Right lobe of liver (tissue), 6 donors: ENCODE results near the gene RLF. TPM values are rescaled to one million over a fixed set of nuclear protein-coding genes. Genes with fewer than 3 reads are reported as not detected.

Experiments used
- ATAC-seq, 4 donors: fragments of 200-7000 bp; cut with Tn5 transposase; one replicate each; pipeline ENCODE4 v1.9.1; 2020; ENCODE audit warnings: mild to moderate bottlenecking in 4 of 4, moderate library complexity in 4 of 4
- DNase-seq, 3 donors: peaks; one replicate each; pipeline ENCODE4 v3.0.0-alpha.2; 2020
- H3K27ac ChIP-seq, 3 donors: fragments of 200-600 bp; one replicate each; pipeline ENCODE4 v1.8.0; 2022
- H3K27me3 ChIP-seq, 2 donors: fragments of 200-600 bp; one replicate each; pipeline ENCODE4 v1.8.0; 2022
- H3K36me3 ChIP-seq, 4 donors: fragments of 200-600 bp; sonication (generic) in 1 of 4; one replicate each; pipeline versions ENCODE4 v1.5.1 to v1.8.0; 2017 to 2022; ENCODE audit warnings: control low read depth in 1 of 4
- H3K4me1 ChIP-seq, 4 donors: fragments of 200-600 bp; sonication (generic) in 1 of 4; one replicate each; pipeline versions ENCODE4 v1.5.1 to v1.8.0; 2017 to 2022; ENCODE audit warnings: control low read depth in 1 of 4
- H3K4me3 ChIP-seq, 3 donors: fragments of 200-600 bp; one replicate each; pipeline ENCODE4 v1.8.0; 2022
- H3K9me3 ChIP-seq, 4 donors: fragments of 200-600 bp; sonication (generic) in 1 of 4; one replicate each; pipeline versions ENCODE4 v1.5.1 to v1.8.0; 2017 to 2022; ENCODE audit warnings: control low read depth in 1 of 4
- CTCF ChIP-seq, 4 donors: fragments of 200-600 bp in 3 of 4; fragments of 450-650 bp in 1 of 4; IDR thresholded peaks; one replicate each; pipeline versions ENCODE4 v1.5.1 to v1.8.0; 2016 to 2022; ENCODE audit warnings: antibody characterized with exemption in 4 of 4, mild to moderate bottlenecking in 2 of 4
- POLR2A ChIP-seq: fragments of 450-650 bp; IDR thresholded peaks from one replicate; pipeline ENCODE4 v1.6.1; 2017; ENCODE audit warnings: antibody characterized with exemption, mild to moderate bottlenecking
- WGBS: methylation state at CpG from one replicate; pipeline ENCODE4 v1.1.6; 2018; ENCODE audit warnings: low coverage, low lambda C conversion rate; ENCODE audit not compliant: insufficient coverage; ENCODE audit errors: missing lambda C conversion rate; 5-methylcytosine and 5-hydroxymethylcytosine counted together
- intact Hi-C, 2 donors: fragments of 100-400 bp; cut with DNase I; formaldehyde crosslinking; loops; one replicate each; pipeline versions ENCODE4 v1.11.2 to v1.14.1; 2022
- total RNA-seq, 6 experiments: library from RNA; depleted of rRNA in 2 of 6; stranded (reverse); fragments of >200 nt in 2 of 6; fragmentation: NEBNext Ultra II Directional in 3 of 6; extraction: Animal tissue kit (Norgen Biotek cat#: 25700) in 3 of 6; gene quantifications; one replicate each; pipeline versions ENCODE4 v1.1.0 to v1.2.4, GENCODE V29; 2016 to 2023
- donor health status: DM: no; HTN: yes; CAD: no.
- donor health status: DM: no; HTN: no; CAD: no.
- donor health status: DM: no; HTN: no; CAD: no.
- donor health status: DM: no; HTN: yes; CAD: no.
- donor health status: DM: no; HTN: yes; CAD: no.

Gene RLF
- total RNA-seq, 6 experiments from 2014 or later, result 4.6 to 12.3 (median 6.0) TPM

GRCh38 chr1:40252601-40253000 lies 91.4 kb downstream of the RLF start:
- H3K27ac ChIP-seq, result no peak overlapping the region
- no peaks in the 10 kb centered on the region for H3K9me3 ChIP-seq
- TF ChIP-seq POLR2A (no peak), CTCF (IDR thresholded peaks at IDR 0.05) (no peak)
- DNase-seq, result no peak
- no peaks in the 10 kb centered on the region for H3K27me3 ChIP-seq
- ATAC-seq, result no peak
- WGBS, result 100% methylated on average over 1 of the region's 2 CpGs
- peaks cover 0 to 6% (median 3%) of the 10 kb centered on the region in 4 donors for H3K4me1 ChIP-seq
- H3K36me3 ChIP-seq, result no peaks in the 10 kb centered on the region
- intact Hi-C loops, result no loop called here
- H3K4me3 ChIP-seq, result no peak overlapping the region

DNA sequence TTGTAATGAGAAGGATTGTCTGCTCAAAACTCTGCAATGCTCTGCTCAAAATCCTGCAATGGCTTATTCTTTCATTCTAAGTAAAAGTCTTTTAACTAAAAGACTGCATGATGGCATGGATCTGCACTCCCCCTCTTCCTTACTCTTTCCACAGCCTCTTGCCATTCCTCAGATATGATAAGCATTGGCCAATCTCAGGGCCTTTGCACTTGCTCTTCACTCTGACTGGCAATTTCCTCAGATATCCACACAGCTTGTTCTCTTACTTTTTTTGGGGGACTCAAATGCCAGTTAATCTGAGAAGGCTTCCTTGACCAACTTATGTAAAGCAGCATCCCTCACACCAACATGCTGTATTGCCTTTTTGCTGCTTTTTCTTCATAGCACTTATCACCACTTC lies 94.0 kb downstream of the RLF start:
- TF ChIP-seq POLR2A, result no peak
- TF ChIP-seq CTCF (IDR thresholded peaks at IDR 0.05), result no peak
- Histone ChIP-seq H3K27ac (no peak overlapping the region), H3K4me1 (peaks cover 0 to 14% (median 3%) of the 10 kb centered on the region in 4 donors), H3K36me3 (no peaks in the 10 kb centered on the region), H3K9me3 (no peaks in the 10 kb centered on the region), H3K4me3 (no peak overlapping the region), H3K27me3 (no peaks in the 10 kb centered on the region)
- no peak for ATAC-seq
- intact Hi-C loops, result no loop called here
- no peak for DNase-seq

- Histone ChIP-seq H3K27me3 (no peaks in the 10 kb centered on the region), H3K9me3 (no peaks in the 10 kb centered on the region), H3K27ac (peak overlapping the region in 1 of 3 donors; percentile 96), H3K4me1 (peaks cover 0 to 14% (median 3%) of the 10 kb centered on the region in 4 donors), H3K36me3 (peaks cover 0 to 10% (median 4%) of the 10 kb centered on the region in 4 donors), H3K4me3 (peak overlapping the region; percentile 88 to 95 (median 90))
- 66% methylated on average over 6 of the region's 6 CpGs for WGBS
- no peak for DNase-seq
- intact Hi-C loops, result no loop called here
- TF ChIP-seq POLR2A, result no peak
- TF ChIP-seq CTCF (IDR thresholded peaks at IDR 0.05), result no peak
- no peak for ATAC-seq
These were observed 95.4 kb downstream of the RLF start for GRCh38 chr1:40256401-40257084.

GRCh38 chr1:40257313-40257687 lies 96.1 kb downstream of the RLF start:
- Histone ChIP-seq H3K4me1 (peaks cover 0 to 14% (median 3%) of the 10 kb centered on the region in 4 donors), H3K27ac (peak overlapping the region; percentile 85 to 96 (median 91))

More at GRCh38 chr1:40257313-40257687, 96.1 kb downstream of the RLF start:
- under 1% methylated on average over 16 of the region's 16 CpGs for WGBS
- intact Hi-C loops, result no loop called here
- no peak for DNase-seq
- Histone ChIP-seq H3K36me3 (peaks cover 0 to 17% (median 7%) of the 10 kb centered on the region in 4 donors), H3K9me3 (no peaks in the 10 kb centered on the region), H3K27me3 (no peaks in the 10 kb centered on the region), H3K4me3 (peak overlapping the region; percentile 88 to 95 (median 90))
- no peak for TF ChIP-seq POLR2A
- no peak for TF ChIP-seq CTCF (IDR thresholded peaks at IDR 0.05)
- ATAC-seq, result peak; percentile 0 to 8 (median 6)
